Left lung (tissue), 10 donors: Measurements from ENCODE around the gene MARCHF4. TPM values are rescaled to one million over a fixed set of nuclear protein-coding genes. Genes with fewer than 3 reads are reported as not detected.
A peak's percentile ranks its signal among the peaks of the same experiment; 100 is the strongest.

Experiments used
- ATAC-seq: fragments of 200-7000 bp; cut with Tn5 transposase; one replicate; pipeline ENCODE4 v1.9.1; 2020; ENCODE audit warnings: moderate library complexity
- DNase-seq, 4 donors: peaks; one replicate each; pipeline ENCODE4 v3.0.0-alpha.2; 2013 to 2020
- H3K27ac ChIP-seq, 2 donors: fragments of 200-600 bp; sonication (generic) in 1 of 2; one replicate each; pipeline versions ENCODE4 v1.5.0 to v1.8.0; 2020 to 2021
- H3K27me3 ChIP-seq, 2 donors: fragments of 200-600 bp; sonication (generic) in 1 of 2; one replicate each; pipeline versions ENCODE4 v1.5.0 to v1.8.0; 2020 to 2021
- H3K36me3 ChIP-seq, 2 donors: fragments of 200-600 bp; sonication (generic) in 1 of 2; one replicate each; pipeline versions ENCODE4 v1.5.0 to v1.8.0; 2020 to 2021
- H3K4me1 ChIP-seq, 2 donors: fragments of 200-600 bp; one replicate each; pipeline ENCODE4 v1.8.0; 2021
- H3K4me3 ChIP-seq, 2 donors: fragments of 200-600 bp; sonication (generic) in 1 of 2; one replicate each; pipeline versions ENCODE4 v1.5.0 to v1.8.0; 2020 to 2021; ENCODE audit warnings: mild to moderate bottlenecking in 1 of 2
- H3K9me3 ChIP-seq, 2 donors: fragments of 200-600 bp; sonication (generic) in 1 of 2; one replicate each; pipeline versions ENCODE4 v1.5.0 to v1.8.0; 2020 to 2021
- intact Hi-C, 2 donors: fragments of 100-400 bp; cut with DNase I; formaldehyde crosslinking; loops; one replicate each; pipeline versions ENCODE4 v1.11.2 to v1.14.2; 2022
- polyA plus RNA-seq, 6 donors: library from polyadenylated mRNA; unstranded; fragments of 120-200 nt; gene quantifications; one replicate each; pipeline ENCODE4 v1.2.1, GENCODE V29; 2013; ENCODE audit not compliant: insufficient read length in 6 of 6
- total RNA-seq, 2 donors: library from RNA; stranded (reverse); fragmentation: NEBNext Ultra II Directional; extraction: Animal tissue kit (Norgen Biotek cat#: 25700); gene quantifications; one replicate each; pipeline ENCODE4 v1.2.1, GENCODE V29; 2021
- TF ChIP-seq, protein P1 (sequence below), 2 donors: fragments of 200-600 bp; sonication (generic) in 1 of 2; IDR thresholded peaks; one replicate each; pipeline versions ENCODE4 v1.5.0 to v1.8.0; 2021; ENCODE audit warnings: antibody characterized with exemption in 2 of 2
- donor health status: DM: no; HTN: yes; CAD: no.
- donor health status: DM: no; HTN: no; CAD: no.

Gene MARCHF4
- total and polyA plus RNA-seq, 8 donors: 0.15 to 0.61 (median 0.22) TPM; not detected in 1

DNA sequence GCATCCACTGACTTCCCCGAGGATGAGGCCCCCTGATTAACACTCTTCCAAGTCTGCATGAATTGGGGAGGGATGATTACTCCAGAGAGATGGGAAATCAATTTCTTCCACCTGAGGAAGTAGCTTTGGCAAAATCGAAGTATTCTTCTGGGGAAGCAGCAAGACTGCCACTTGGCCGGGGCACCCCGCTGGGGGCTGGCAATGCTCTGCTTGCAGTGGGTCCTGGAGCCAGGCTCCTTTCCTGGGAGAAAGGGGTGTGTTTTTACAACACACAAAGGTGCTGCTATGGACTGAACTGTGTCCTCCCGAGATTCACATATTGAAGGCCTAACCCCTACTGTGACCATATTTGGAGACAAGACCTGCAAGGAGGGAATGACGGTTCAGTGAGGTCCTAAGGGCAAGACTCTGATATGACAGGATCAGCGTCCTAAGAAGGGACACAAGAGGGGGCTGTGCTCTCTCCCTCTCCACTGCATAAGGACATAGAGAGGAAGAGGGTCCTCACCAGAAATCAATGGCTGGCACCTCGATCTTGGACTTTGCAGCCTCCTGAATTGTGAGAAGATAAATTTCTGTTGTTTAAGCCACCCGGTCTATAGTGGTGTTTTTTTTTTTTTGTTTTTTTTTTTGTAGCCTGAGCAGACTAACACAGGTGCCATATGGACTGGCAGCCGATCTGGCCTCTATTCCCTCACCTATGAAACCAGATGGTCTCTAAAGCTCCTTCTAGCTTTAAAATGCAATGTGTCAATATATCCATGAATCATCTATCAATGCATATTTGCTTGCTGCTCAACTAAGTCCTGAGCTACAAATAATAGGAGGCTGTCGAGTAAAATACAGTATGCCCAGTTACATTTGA lies 36.4 kb upstream of the MARCHF4 start:
- Histone ChIP-seq H3K27ac (no peak overlapping the region), H3K4me1 (peaks cover 0 to 2% of the 10 kb centered on the region in 2 donors), H3K36me3 (no peaks in the 10 kb centered on the region), H3K9me3 (no peaks in the 10 kb centered on the region), H3K27me3 (no peaks in the 10 kb centered on the region), H3K4me3 (no peak overlapping the region)
- intact Hi-C loops: no loop called here
- TF ChIP-seq, protein P1, sequence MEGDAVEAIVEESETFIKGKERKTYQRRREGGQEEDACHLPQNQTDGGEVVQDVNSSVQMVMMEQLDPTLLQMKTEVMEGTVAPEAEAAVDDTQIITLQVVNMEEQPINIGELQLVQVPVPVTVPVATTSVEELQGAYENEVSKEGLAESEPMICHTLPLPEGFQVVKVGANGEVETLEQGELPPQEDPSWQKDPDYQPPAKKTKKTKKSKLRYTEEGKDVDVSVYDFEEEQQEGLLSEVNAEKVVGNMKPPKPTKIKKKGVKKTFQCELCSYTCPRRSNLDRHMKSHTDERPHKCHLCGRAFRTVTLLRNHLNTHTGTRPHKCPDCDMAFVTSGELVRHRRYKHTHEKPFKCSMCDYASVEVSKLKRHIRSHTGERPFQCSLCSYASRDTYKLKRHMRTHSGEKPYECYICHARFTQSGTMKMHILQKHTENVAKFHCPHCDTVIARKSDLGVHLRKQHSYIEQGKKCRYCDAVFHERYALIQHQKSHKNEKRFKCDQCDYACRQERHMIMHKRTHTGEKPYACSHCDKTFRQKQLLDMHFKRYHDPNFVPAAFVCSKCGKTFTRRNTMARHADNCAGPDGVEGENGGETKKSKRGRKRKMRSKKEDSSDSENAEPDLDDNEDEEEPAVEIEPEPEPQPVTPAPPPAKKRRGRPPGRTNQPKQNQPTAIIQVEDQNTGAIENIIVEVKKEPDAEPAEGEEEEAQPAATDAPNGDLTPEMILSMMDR (IDR thresholded peaks at IDR 0.05): no peak
- ATAC-seq: no peak
- peak in 1 of 4 donors; percentile 78 for DNase-seq

DNA sequence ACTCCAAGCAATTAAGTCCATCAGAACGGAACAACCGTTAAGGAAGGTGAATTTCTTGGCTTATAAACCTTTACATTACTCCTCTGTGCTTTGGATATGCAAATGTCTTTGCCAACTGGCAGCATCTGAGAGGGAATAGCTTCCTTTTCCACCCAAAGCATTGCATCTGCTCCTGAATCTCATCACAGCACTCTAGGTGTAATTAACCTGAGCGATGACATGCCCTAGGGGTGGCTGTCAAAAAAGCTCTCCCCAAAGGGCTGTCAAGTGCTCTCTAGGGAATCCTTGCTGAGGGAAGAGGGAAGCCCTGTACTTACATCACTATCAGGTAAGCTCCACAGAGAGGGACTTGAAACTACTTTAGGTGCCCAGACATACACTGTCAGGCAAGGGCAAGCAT lies 34.5 kb upstream of the MARCHF4 start:
- intact Hi-C loops: no loop called here
- TF ChIP-seq, protein P1 (IDR thresholded peaks at IDR 0.05): no peak
- Histone ChIP-seq H3K27me3 (no peaks in the 10 kb centered on the region), H3K4me3 (no peak overlapping the region), H3K36me3 (no peaks in the 10 kb centered on the region), H3K9me3 (no peaks in the 10 kb centered on the region), H3K27ac (no peak overlapping the region), H3K4me1 (no peaks in the 10 kb centered on the region)
- no peak for DNase-seq
- no peak for ATAC-seq

DNA sequence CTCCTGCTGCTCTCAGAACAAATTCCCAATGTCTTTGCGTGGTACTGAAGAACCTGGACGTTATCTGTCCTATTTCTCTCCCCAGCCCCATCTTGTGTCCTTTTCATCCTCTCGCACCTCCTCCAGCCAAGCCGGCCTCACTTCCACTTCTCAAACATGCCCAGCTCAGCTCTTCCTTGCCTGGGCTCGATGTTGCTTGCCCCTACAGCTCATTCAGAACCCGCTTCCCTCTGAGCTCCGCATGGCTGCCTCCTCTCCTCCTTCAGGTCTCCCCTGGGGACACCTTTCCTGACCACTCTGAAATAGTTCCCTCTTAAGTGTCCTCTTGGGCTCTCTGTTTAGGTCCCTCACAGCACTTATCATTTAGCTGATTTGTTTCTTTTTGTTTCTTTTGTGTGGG lies 33.3 kb upstream of the MARCHF4 start:
- H3K4me1 ChIP-seq: no peaks in the 10 kb centered on the region
- intact Hi-C loops: no loop called here
- H3K4me3 ChIP-seq: no peak overlapping the region
- ATAC-seq: no peak
- no peaks in the 10 kb centered on the region for H3K9me3 ChIP-seq
- TF ChIP-seq, protein P1 (IDR thresholded peaks at IDR 0.05): no peak
- no peak for DNase-seq
- H3K27me3 ChIP-seq: no peaks in the 10 kb centered on the region
- no peak overlapping the region for H3K27ac ChIP-seq
- no peaks in the 10 kb centered on the region for H3K36me3 ChIP-seq

DNA sequence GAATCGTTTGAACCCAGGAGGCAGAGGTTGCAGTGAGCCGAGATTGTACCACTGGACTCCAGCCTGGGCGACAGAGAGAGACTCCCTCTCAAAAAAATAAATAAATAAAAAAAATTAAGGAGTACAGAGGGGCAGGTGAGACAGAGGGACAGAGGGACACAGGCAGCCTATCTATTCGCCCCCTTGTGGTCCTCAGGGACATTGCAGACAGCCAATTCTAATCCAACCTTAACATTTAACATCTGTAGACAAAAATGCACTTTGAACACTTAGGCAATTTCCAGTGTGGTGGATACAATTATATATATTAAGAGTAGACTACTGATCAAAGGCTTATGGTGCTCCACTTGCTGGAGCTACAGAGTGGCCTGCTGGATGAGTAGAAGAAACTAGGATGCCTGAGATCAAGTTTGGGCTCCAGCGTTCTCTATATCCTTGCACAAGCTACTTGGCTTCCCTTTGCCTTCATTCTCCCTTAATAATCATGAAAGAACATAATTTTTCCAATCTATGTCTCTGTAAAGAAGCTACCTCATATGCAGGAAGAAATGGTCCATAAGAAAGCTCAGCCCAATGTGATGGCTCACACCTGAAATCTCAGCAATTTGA lies 31.8 kb upstream of the MARCHF4 start:
- Histone ChIP-seq H3K9me3 (no peaks in the 10 kb centered on the region), H3K4me3 (no peak overlapping the region), H3K27ac (no peak overlapping the region), H3K4me1 (no peaks in the 10 kb centered on the region), H3K36me3 (no peaks in the 10 kb centered on the region), H3K27me3 (no peaks in the 10 kb centered on the region)
- ATAC-seq: peak; percentile 82
- TF ChIP-seq, protein P1 (IDR thresholded peaks at IDR 0.05): peak; percentile 75 to 76
- DNase-seq: peak in 1 of 4 donors; percentile 13
- intact Hi-C loops: no loop called here

DNA sequence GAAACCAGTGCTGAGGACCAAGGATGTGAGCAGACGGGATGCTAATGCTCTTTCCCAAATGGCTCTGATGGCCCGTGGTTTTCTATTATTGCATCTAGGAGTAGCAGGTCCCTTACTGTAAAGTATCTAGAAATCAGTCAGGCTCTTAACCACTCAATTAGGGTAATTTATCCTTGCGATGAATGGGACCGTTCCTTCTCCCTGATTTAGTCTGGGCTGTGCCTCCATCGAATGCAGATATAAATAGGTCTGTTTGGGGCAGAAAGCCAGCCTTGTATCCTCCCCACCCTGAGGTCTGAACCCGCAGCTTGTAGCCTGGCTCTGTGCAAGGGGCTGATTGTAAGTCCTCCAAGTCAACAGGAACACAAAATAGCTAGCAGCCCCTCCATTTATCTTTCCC lies 30.5 kb upstream of the MARCHF4 start:
- TF ChIP-seq, protein P1 (IDR thresholded peaks at IDR 0.05): no peak
- no peaks in the 10 kb centered on the region for H3K4me1 ChIP-seq
- H3K27me3 ChIP-seq: no peaks in the 10 kb centered on the region
- intact Hi-C loops: no loop called here
- no peaks in the 10 kb centered on the region for H3K9me3 ChIP-seq
- DNase-seq (no peak), ATAC-seq (no peak)
- no peak overlapping the region for H3K27ac ChIP-seq
- H3K4me3 ChIP-seq: no peak overlapping the region
- H3K36me3 ChIP-seq: no peaks in the 10 kb centered on the region
